OCI-LY7 (cell line): ENCODE data around the gene KIF1A. TPM values are rescaled to one million over a fixed set of nuclear protein-coding genes. Genes with fewer than 3 reads are reported as not detected.

Experiments used
- BruUV-seq: library from RNA; stranded (reverse); fragments of 400-500 nt; replicated peaks from 2 replicates; lab custom pipeline; 2021; lab: Mats Ljungman, UMichigan
- CTCF ChIA-PET: fragments of 300-600 bp; sonication (Branson Sonifier 250); formaldehyde crosslinking; loops from one replicate; lab custom pipeline; 2022; ENCODE audit warnings: antibody characterized with exemption; ENCODE audit not compliant: unreplicated experiment; lab: Charles Lee
- POLR2A ChIA-PET: fragments of 300-600 bp; sonication (Branson Sonifier 250); formaldehyde crosslinking; loops from one replicate; lab custom pipeline; 2022; ENCODE audit warnings: antibody characterized with exemption; lab: Charles Lee
- DNase-seq: peaks from one replicate; pipeline ENCODE4 v3.0.0-alpha.2; 2015; ENCODE audit warnings: low spot score
- H2AFZ ChIP-seq: fragments of 200-600 bp; sonication (generic), shearing (Covaris generic); 2 replicates; pipeline ENCODE4 v1.6.1; 2014; ENCODE audit warnings: mild to moderate bottlenecking, antibody characterized with exemption, low read length, moderate library complexity
- H3K27ac ChIP-seq: fragments of 200-600 bp; sonication (generic); 2 replicates; pipeline ENCODE4 v1.5.1; 2014; ENCODE audit warnings: mixed run types, low read depth, mild to moderate bottlenecking, moderate library complexity, low read length, inconsistent platforms; ENCODE audit not compliant: poor library complexity, severe bottlenecking
- H3K36me3 ChIP-seq: fragments of 200-600 bp; sonication (generic); 2 replicates; pipeline ENCODE4 v1.6.1; 2014; ENCODE audit warnings: mild to moderate bottlenecking, antibody characterized with exemption, low read length, moderate library complexity, mixed read lengths; ENCODE audit not compliant: insufficient read depth
- H3K4me1 ChIP-seq: fragments of 200-600 bp; sonication (generic); 2 replicates; pipeline ENCODE4 v1.5.1; 2014; ENCODE audit warnings: mild to moderate bottlenecking, low read length; ENCODE audit not compliant: insufficient read depth, poor library complexity, severe bottlenecking
- H3K4me2 ChIP-seq: fragments of 200-600 bp; sonication (generic); 2 replicates; pipeline ENCODE4 v1.6.1; 2014; ENCODE audit warnings: mild to moderate bottlenecking, low read length
- H3K4me3 ChIP-seq: fragments of 200-600 bp; sonication (generic); 2 replicates; pipeline ENCODE4 v1.5.1; 2014; ENCODE audit warnings: mild to moderate bottlenecking, low read depth, low read length; ENCODE audit not compliant: poor library complexity, severe bottlenecking
- H3K79me2 ChIP-seq: fragments of 200-600 bp; sonication (generic); 2 replicates; pipeline ENCODE4 v1.6.1; 2016; ENCODE audit warnings: low read depth, mild to moderate bottlenecking, low read length, moderate library complexity, mixed read lengths; ENCODE audit not compliant: insufficient read depth
- H3K9me2 ChIP-seq: fragments of 200-600 bp; sonication (generic); 2 replicates; pipeline ENCODE4 v1.6.1; 2016; ENCODE audit warnings: mild to moderate bottlenecking, low read length, mixed read lengths; ENCODE audit not compliant: insufficient read depth
- H3K9me3 ChIP-seq: fragments of 200-600 bp; sonication (generic); 2 replicates; pipeline ENCODE4 v1.6.1; 2014; ENCODE audit warnings: mild to moderate bottlenecking, mixed run types, low read length, mixed read lengths
- H4K20me1 ChIP-seq: fragments of 200-600 bp; sonication (generic); 2 replicates; pipeline ENCODE4 v1.6.1; 2014; ENCODE audit warnings: mild to moderate bottlenecking, antibody characterized with exemption, low read length, moderate library complexity, mixed read lengths; ENCODE audit not compliant: insufficient read depth
- EZH2phosphoT487 ChIP-seq: fragments of 200-600 bp; sonication (generic); IDR thresholded peaks from 2 replicates; pipeline ENCODE4 v1.6.1; 2018; ENCODE audit warnings: low read depth, borderline replicate concordance, mild to moderate bottlenecking, mixed run types, antibody characterized with exemption, low read length, moderate library complexity, mixed read lengths
- intact Hi-C: fragments of 100-400 bp; cut with micrococcal nuclease; formaldehyde crosslinking; loops from one replicate; pipeline ENCODE4 v1.10.0; 2022; ENCODE audit not compliant: unreplicated experiment
- total RNA-seq, 2 experiments: library from RNA; depleted of rRNA in 1 of 2; stranded (reverse); fragments of >200 nt in 1 of 2; shearing (Covaris generic) in 1 of 2; gene quantifications; 2 replicates each; pipeline ENCODE4 v1.2.3, GENCODE V29; 2014 to 2022
- TF ChIP-seq, protein P1 (sequence below): fragments of 200-600 bp; sonication (generic); conservative IDR thresholded peaks from 2 replicates; pipeline ENCODE4 v1.5.1; 2014; ENCODE audit warnings: mild to moderate bottlenecking, antibody characterized with exemption, low read length, moderate library complexity, mixed read lengths

Gene KIF1A
- total RNA-seq, 2 experiments from 2014 or later, result not detected

DNA sequence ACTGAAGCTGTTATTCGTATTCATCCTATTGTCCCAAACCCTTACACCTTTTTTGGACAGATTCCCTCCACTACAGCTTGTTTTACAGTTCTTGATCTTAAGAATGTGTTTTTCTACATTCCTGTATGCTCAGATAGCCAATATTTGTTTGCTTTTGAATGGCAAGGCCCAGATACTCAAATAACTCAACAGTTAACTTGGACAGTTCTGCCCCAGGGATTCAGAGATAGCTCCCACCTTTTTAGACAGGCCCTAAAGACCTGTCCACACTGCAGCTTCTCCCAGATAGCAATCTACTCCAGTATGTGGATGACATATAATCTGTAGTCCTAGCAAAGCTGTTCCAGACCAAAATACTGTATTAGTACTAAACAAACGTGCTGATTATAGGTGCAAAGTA lies 41.5 kb upstream of the KIF1A start:
- ChIA-PET POLR2A (interaction anchor here (0.5 to 0.6 kb wide), 2 partner anchors 217 to 899 kb away, joined by 3 read pairs; no protein-coding TSS in a partner anchor), CTCF (no interaction called here)
- Histone ChIP-seq H3K36me3 (no peaks in the 10 kb centered on the region), H4K20me1 (no peaks in the 10 kb centered on the region), H3K4me3 (no peak overlapping the region), H3K4me2 (no peak overlapping the region), H3K4me1 (no peaks in the 10 kb centered on the region), H3K27ac (no peak overlapping the region), H3K9me3 (no peaks in the 10 kb centered on the region), H3K79me2 (no peaks in the 10 kb centered on the region), H2AFZ (no peak overlapping the region), H3K9me2 (no peaks in the 10 kb centered on the region)
- TF ChIP-seq EZH2phosphoT487, result no peak
- TF ChIP-seq, protein P1, sequence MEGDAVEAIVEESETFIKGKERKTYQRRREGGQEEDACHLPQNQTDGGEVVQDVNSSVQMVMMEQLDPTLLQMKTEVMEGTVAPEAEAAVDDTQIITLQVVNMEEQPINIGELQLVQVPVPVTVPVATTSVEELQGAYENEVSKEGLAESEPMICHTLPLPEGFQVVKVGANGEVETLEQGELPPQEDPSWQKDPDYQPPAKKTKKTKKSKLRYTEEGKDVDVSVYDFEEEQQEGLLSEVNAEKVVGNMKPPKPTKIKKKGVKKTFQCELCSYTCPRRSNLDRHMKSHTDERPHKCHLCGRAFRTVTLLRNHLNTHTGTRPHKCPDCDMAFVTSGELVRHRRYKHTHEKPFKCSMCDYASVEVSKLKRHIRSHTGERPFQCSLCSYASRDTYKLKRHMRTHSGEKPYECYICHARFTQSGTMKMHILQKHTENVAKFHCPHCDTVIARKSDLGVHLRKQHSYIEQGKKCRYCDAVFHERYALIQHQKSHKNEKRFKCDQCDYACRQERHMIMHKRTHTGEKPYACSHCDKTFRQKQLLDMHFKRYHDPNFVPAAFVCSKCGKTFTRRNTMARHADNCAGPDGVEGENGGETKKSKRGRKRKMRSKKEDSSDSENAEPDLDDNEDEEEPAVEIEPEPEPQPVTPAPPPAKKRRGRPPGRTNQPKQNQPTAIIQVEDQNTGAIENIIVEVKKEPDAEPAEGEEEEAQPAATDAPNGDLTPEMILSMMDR, result no peak
- no peak for DNase-seq
- BruUV-seq, result no TSS peak
- intact Hi-C loops, result no loop called here

DNA sequence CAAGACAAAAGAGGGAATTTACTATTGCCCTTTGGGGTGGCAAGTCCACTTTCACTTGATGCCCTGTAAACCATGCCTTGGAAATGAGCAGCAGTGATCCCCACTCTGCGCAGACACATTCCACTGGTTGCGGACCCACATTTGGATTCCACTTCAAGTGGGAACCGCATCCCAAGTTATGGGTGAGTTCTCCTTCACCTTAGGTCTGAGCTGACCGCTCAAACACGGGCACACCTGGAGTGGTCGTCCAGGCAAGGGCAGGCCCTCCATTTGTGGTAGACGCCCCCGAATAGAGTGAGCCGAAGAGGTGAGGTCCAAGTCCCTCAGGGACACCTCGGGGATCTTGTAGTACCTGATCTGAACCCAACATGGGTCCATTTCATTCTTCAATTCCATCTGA lies 38.9 kb upstream of the KIF1A start:
- Histone ChIP-seq H4K20me1 (no peaks in the 10 kb centered on the region), H3K4me3 (no peak overlapping the region), H3K79me2 (no peaks in the 10 kb centered on the region), H3K9me2 (no peaks in the 10 kb centered on the region), H3K4me2 (no peak overlapping the region), H3K36me3 (no peaks in the 10 kb centered on the region), H2AFZ (no peak overlapping the region), H3K27ac (no peak overlapping the region), H3K9me3 (no peaks in the 10 kb centered on the region), H3K4me1 (no peaks in the 10 kb centered on the region)
- intact Hi-C loops, result no loop called here
- no peak for TF ChIP-seq EZH2phosphoT487
- TF ChIP-seq, protein P1, result no peak
- DNase-seq, result no peak
- no TSS peak for BruUV-seq
- ChIA-PET POLR2A (no interaction called here), CTCF (no interaction called here)

DNA sequence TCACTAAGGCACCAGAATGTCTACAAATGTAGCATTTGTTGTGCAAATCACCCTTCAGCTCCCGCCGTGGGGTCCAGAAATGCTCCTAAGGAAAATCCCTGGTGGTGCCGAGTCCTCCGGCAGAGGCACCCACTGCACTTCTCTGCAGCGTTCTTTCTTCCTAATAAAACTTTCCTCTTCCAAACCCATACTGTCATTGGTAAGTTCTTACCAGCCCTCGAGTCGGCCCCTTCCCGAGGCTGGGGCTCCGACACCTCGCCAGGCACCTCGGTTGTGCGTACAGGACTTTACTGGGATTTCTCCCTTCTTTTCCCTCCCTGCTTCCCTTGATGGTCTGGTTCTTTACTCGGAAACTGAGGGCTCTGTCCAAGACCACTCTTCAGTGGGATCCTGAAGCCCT lies 38.3 kb upstream of the KIF1A start:
- intact Hi-C loops, result no loop called here
- no peak overlapping the region for H3K4me3 ChIP-seq
- no peak overlapping the region for H3K27ac ChIP-seq
- ChIA-PET CTCF (no interaction called here), POLR2A (no interaction called here)
- H4K20me1 ChIP-seq, result no peaks in the 10 kb centered on the region
- no peak overlapping the region for H3K4me2 ChIP-seq
- H3K4me1 ChIP-seq, result no peaks in the 10 kb centered on the region
- DNase-seq, result no peak
- no peaks in the 10 kb centered on the region for H3K36me3 ChIP-seq
- H2AFZ ChIP-seq, result no peak overlapping the region
- no TSS peak for BruUV-seq
- no peaks in the 10 kb centered on the region for H3K9me3 ChIP-seq
- no peaks in the 10 kb centered on the region for H3K9me2 ChIP-seq
- H3K79me2 ChIP-seq, result no peaks in the 10 kb centered on the region
- no peak for TF ChIP-seq EZH2phosphoT487
- TF ChIP-seq, protein P1, result no peak
